K562 (cell line): ENCODE data around the gene ALG9. TPM values are rescaled to one million over a fixed set of nuclear protein-coding genes. Genes with fewer than 3 reads are reported as not detected.

Source experiments
- ATAC-seq: fragments of 200-7000 bp; cut with Tn5 transposase; 3 replicates; pipeline ENCODE4 v1.9.1; 2020; ENCODE audit warnings: moderate library complexity
- BruUV-seq: library from RNA; stranded (reverse); fragments of 400-500 nt; replicated peaks from 2 replicates; lab custom pipeline; 2021; lab: Mats Ljungman, UMichigan
- CTCF ChIA-PET: fragments of 300-600 bp; formaldehyde crosslinking; extraction: SDS; loops from one replicate; lab custom pipeline; 2021; ENCODE audit warnings: low intra/inter-chr PET ratio; lab: Yijun Ruan, JAX
- POLR2A ChIA-PET: fragments of 300-600, 350-650 bp; sonication (Branson Sonifier 250); formaldehyde crosslinking; extraction: SDS; loops from one replicate; lab custom pipeline; 2021; ENCODE audit warnings: antibody characterized with exemption, inconsistent platforms; lab: Yijun Ruan, JAX
- DNase-seq, 4 experiments: peaks; one replicate each; pipeline versions ENCODE4 v3.0.0 to v3.0.0-alpha.2; 2011 to 2018; ENCODE audit warnings: low spot score in 3 of 4, mixed read lengths in 3 of 4; ENCODE audit errors: extremely low read depth in 1 of 4
- FAIRE-seq: peaks from 2 replicates; lab custom pipeline; 2011; peaks lifted over from hg19 to GRCh38; lab: Jason Lieb, UNC
- H2AFZ ChIP-seq: 2 replicates; pipeline ENCODE4 v1.6.0; 2011; ENCODE audit warnings: low read depth, low read length, control low read depth, inconsistent platforms
- H3K27ac ChIP-seq: fragments of 200-600 bp; 3 replicates; pipeline ENCODE4 v1.8.0; 2011; ENCODE audit warnings: low read depth, mild to moderate bottlenecking, control low read depth, inconsistent platforms, low read length, moderate library complexity, mixed read lengths; ENCODE audit errors: extremely low read depth
- H3K27me3 ChIP-seq, 2 experiments: fragments of 300-600 bp in 1 of 2; 2 replicates in 1 of 2; 3 replicates in 1 of 2; pipeline versions ENCODE4 v1.6.0 to v1.8.0; 2011; ENCODE audit warnings: inconsistent platforms in 2 of 2, low read length in 2 of 2, mild to moderate bottlenecking in 1 of 2, mixed read lengths in 1 of 2, moderate library complexity in 1 of 2; ENCODE audit not compliant: control insufficient read depth in 2 of 2, insufficient read depth in 2 of 2
- H3K36me3 ChIP-seq: fragments of 300-600 bp; 3 replicates; pipeline ENCODE4 v1.8.0; 2011; ENCODE audit warnings: mild to moderate bottlenecking, low read length, inconsistent platforms; ENCODE audit not compliant: control insufficient read depth, insufficient read depth
- H3K4me1 ChIP-seq, 2 experiments: fragments of 200-600 bp in 1 of 2; replicated peaks in 1 of 2; 2 replicates in 1 of 2; 3 replicates in 1 of 2; pipeline versions ENCODE4 v1.5.1 to v1.8.0; 2011; ENCODE audit warnings: inconsistent platforms in 2 of 2, low read length in 2 of 2, mild to moderate bottlenecking in 1 of 2, mixed read lengths in 1 of 2, moderate library complexity in 1 of 2; ENCODE audit not compliant: control insufficient read depth in 2 of 2, insufficient read depth in 2 of 2
- H3K4me2 ChIP-seq: 2 replicates; pipeline ENCODE4 v1.6.1; 2011; ENCODE audit warnings: low read length, control low read depth, inconsistent platforms, mixed read lengths; ENCODE audit not compliant: insufficient read depth
- H3K4me3 ChIP-seq: fragments of 200-600 bp; sonication (generic), shearing (Covaris generic); 2 replicates; pipeline ENCODE4 v1.5.1; 2016; ENCODE audit warnings: control low read depth, inconsistent platforms
- H3K79me2 ChIP-seq: fragments of 200-600 bp; 3 replicates; pipeline ENCODE4 v1.8.0; 2011; ENCODE audit warnings: low read length, inconsistent platforms; ENCODE audit not compliant: control insufficient read depth, insufficient read depth
- H3K9ac ChIP-seq, 2 experiments: 2 replicates each; pipeline versions ENCODE4 v1.6.0 to v1.6.1; 2011; ENCODE audit warnings: low read depth in 2 of 2, low read length in 2 of 2, control low read depth in 1 of 2, inconsistent platforms in 1 of 2, mild to moderate bottlenecking in 1 of 2, mixed read lengths in 1 of 2; ENCODE audit not compliant: insufficient read depth in 1 of 2
- H3K9me1 ChIP-seq: one replicate; pipeline ENCODE4 v1.6.0; 2011; ENCODE audit warnings: inconsistent platforms, mild to moderate bottlenecking, low read length, moderate library complexity; ENCODE audit not compliant: control insufficient read depth, insufficient read depth
- H3K9me3 ChIP-seq: replicated peaks from 2 replicates; pipeline ENCODE4 v1.5.1; 2011; ENCODE audit warnings: low read depth, low read length, inconsistent platforms; ENCODE audit not compliant: control insufficient read depth, insufficient read depth
- H4K20me1 ChIP-seq: replicated peaks from 2 replicates; pipeline ENCODE4 v1.6.1; 2011; ENCODE audit warnings: low read length, inconsistent platforms, mixed read lengths; ENCODE audit not compliant: control insufficient read depth, insufficient read depth
- ARID2 ChIP-seq: fragments of 450-650 bp; IDR thresholded peaks from 2 replicates; pipeline ENCODE4 v1.6.1; 2017; ENCODE audit warnings: antibody characterized with exemption, mild to moderate bottlenecking
- BRCA1 ChIP-seq, 2 experiments: fragments of 450-650 bp in 1 of 2; sonication (generic) in 1 of 2; formaldehyde crosslinking in 1 of 2; IDR thresholded peaks; 2 replicates each; pipeline versions ENCODE4 v1.5.0 to v1.6.1; 2017 to 2020; ENCODE audit warnings: mild to moderate bottlenecking in 1 of 2, missing genetic modification reagents in 1 of 2
- CEBPG ChIP-seq, 3 experiments: fragments of 200-800 bp in 1 of 3; sonication (Bioruptor generic) in 1 of 3; sonication (generic) in 1 of 3; formaldehyde crosslinking in 1 of 3; IDR thresholded peaks in 2 of 3; conservative IDR thresholded peaks in 1 of 3; 2 replicates each; pipeline versions ENCODE4 v1.6.1 to v1.8.0; 2016 to 2022; ENCODE audit warnings: missing compliant biosample characterization in 2 of 3, missing genetic modification characterization in 2 of 3, mild to moderate bottlenecking in 1 of 3, missing genetic modification reagents in 1 of 3
- CREB3L1 ChIP-seq: fragments of 450-650 bp; IDR thresholded peaks from 2 replicates; pipeline ENCODE4 v1.6.1; 2014; ENCODE audit warnings: low read depth, mild to moderate bottlenecking, moderate library complexity, borderline replicate concordance
- HOMEZ ChIP-seq: fragments of 250-450 bp; sonication (Bioruptor Pico); IDR thresholded peaks from 2 replicates; pipeline ENCODE4 v1.4.0; 2020; ENCODE audit warnings: mild to moderate bottlenecking, moderate library complexity
- NFATC3 ChIP-seq: fragments of 450-650 bp; IDR thresholded peaks from 2 replicates; pipeline ENCODE4 v1.6.1; 2017; ENCODE audit warnings: mild to moderate bottlenecking
- PCBP1 ChIP-seq: fragments of 200-400 bp; formaldehyde crosslinking; IDR thresholded peaks from 2 replicates; pipeline ENCODE4 v1.6.1; 2018; ENCODE audit warnings: mild to moderate bottlenecking, low read depth, low read length; ENCODE audit not compliant: poor library complexity, severe bottlenecking
- TRIM25 ChIP-seq: fragments of 450-650 bp; IDR thresholded peaks from 2 replicates; pipeline ENCODE4 v1.7.0; 2016; ENCODE audit warnings: borderline replicate concordance
- U2AF1 ChIP-seq: fragments of 200-400 bp; formaldehyde crosslinking; optimal IDR thresholded peaks from 2 replicates; pipeline ENCODE3; 2017; ENCODE audit warnings: mild to moderate bottlenecking, low read depth, low read length, moderate library complexity
- ZBTB1 ChIP-seq: sonication (generic); formaldehyde crosslinking; IDR thresholded peaks from 2 replicates; pipeline ENCODE4 v1.8.1; 2023; ENCODE audit warnings: missing genetic modification reagents, low read depth, mild to moderate bottlenecking, borderline replicate concordance
- ZBTB7A ChIP-seq: IDR thresholded peaks from 2 replicates; pipeline ENCODE4 v1.6.1; 2011; ENCODE audit warnings: low read depth, mild to moderate bottlenecking, low read length, moderate library complexity, borderline replicate concordance; ENCODE audit not compliant: control insufficient read depth
- ZNF518B ChIP-seq: fragments of 250-450 bp; sonication (Bioruptor Pico); IDR thresholded peaks from 2 replicates; pipeline ENCODE4 v1.5.0; 2021; ENCODE audit warnings: mild to moderate bottlenecking, moderate library complexity
- WGBS: fragments of 100-300 bp; shearing (Covaris generic); methylation state at CpG from one replicate; pipeline ENCODE4 v1.1.6; 2016; ENCODE audit warnings: low coverage, mixed read lengths; ENCODE audit not compliant: insufficient coverage; ENCODE audit errors: missing lambda C conversion rate; 5-methylcytosine and 5-hydroxymethylcytosine counted together
- in situ Hi-C: fragments of 300-500 bp; cut with MboI; formaldehyde crosslinking; loops from 4 replicates; pipeline ENCODE4 v1.15.0; 2018; ENCODE audit warnings: inconsistent platforms, mixed read lengths
- intact Hi-C: fragments of 100-400 bp; cut with micrococcal nuclease; formaldehyde crosslinking; loops from 2 replicates; pipeline ENCODE4 v1.14.2; 2022
- polyA plus RNA-seq, 8 experiments: library from polyadenylated mRNA; depleted of rRNA in 4 of 8; stranded (reverse) in 5 of 8; unstranded in 3 of 8; fragments of >200 nt; fragmentation: Nextera tagmentation in 2 of 8; fragmentation: Illumina TruSeq in 1 of 8; extraction: Ambion mirVana in 2 of 8; extraction: Trizol in 1 of 8; gene quantifications; 2 replicates each; pipeline versions ENCODE4 v1.2.1 to v1.2.3, GENCODE V29; 2011 to 2014; ENCODE audit warnings: inconsistent platforms in 1 of 8, missing spikeins in 1 of 8
- total RNA-seq, 7 experiments: library from RNA; depleted of rRNA in 6 of 7; stranded (reverse); fragments of >200 nt in 6 of 7; fragmentation: Illumina TruSeq in 2 of 7; extraction: Trizol in 2 of 7; gene quantifications; 2 replicates each; pipeline versions ENCODE4 v1.2.1 to v1.2.3, GENCODE V29; 2011 to 2021; ENCODE audit warnings: low replicate concordance in 1 of 7

The ALG9 gene
- total and polyA plus RNA-seq, 9 of the 15 experiments (the other 6 are each of a cell fraction or from before 2014, with no cell fraction given): 11.5 to 40.5 (median 24.9) TPM

- H3K9me1 ChIP-seq: peaks cover 3% of the 10 kb centered on the region
- H3K4me2 ChIP-seq: peak within 1 kb of the TSS; percentile 68
- peak within 1 kb of the TSS; percentile 57 for H3K27ac ChIP-seq
- no peaks in the 10 kb centered on the region for H3K27me3 ChIP-seq
- no peak for FAIRE-seq
- no TSS peak for BruUV-seq
- H3K4me1 ChIP-seq: peaks cover 35 to 40% of the 10 kb centered on the region in 2 experiments; a peak in 4 of 5 replicates
- H2AFZ ChIP-seq: peak within 1 kb of the TSS; percentile 76
- in situ Hi-C loops: no loop called here
- WGBS: 56% methylated on average over 7 of the region's 26 CpGs
- ChIA-PET POLR2A (interaction anchor here (0.5 to 2.9 kb wide), 2 partner anchors 13 to 112 kb away, joined by 3 to 13 read pairs; no protein-coding TSS in a partner anchor), CTCF (no interaction called here)
- no peaks in the 10 kb centered on the region for H3K79me2 ChIP-seq
- no peaks in the 10 kb centered on the region for H3K36me3 ChIP-seq
- peak within 1 kb of the TSS; percentile 20 to 62; a peak in 2 of 4 replicates for H3K9ac ChIP-seq
- H4K20me1 ChIP-seq: no peaks in the 10 kb centered on the region
- intact Hi-C loops: loop anchor here (5.0 kb wide), 1 partner anchor 35 kb away; the partner anchor contains the start of genes CFAP68 and FDXACB1
- no peak within 1 kb of the TSS for H3K4me3 ChIP-seq
- no peaks in the 10 kb centered on the region for H3K9me3 ChIP-seq
- DNase-seq: peak in 2 of 4 experiments; percentile 69 to 72
- ATAC-seq: no peak
- no peak for TF ChIP-seq BRCA1 (IDR thresholded peaks at IDR 0.05)
- TF ChIP-seq BRCA1 (CRISPR knock-in tag; IDR thresholded peaks at IDR 0.05): no peak
- no peak for TF ChIP-seq HOMEZ (CRISPR knock-in tag)
- no peak for TF ChIP-seq CREB3L1
- no peak for TF ChIP-seq NFATC3
- TF ChIP-seq U2AF1: no peak
- TF ChIP-seq PCBP1: peak; percentile 74
- TF ChIP-seq CEBPG (CRISPR knock-in tag; IDR thresholded peaks at IDR 0.05): no peak
- no peak for TF ChIP-seq CEBPG (tag; conservative IDR thresholded peaks at IDR 0.05 in 1 of 2, IDR thresholded peaks at IDR 0.05 in 1 of 2)
- no peak for TF ChIP-seq ARID2
- no peak for TF ChIP-seq TRIM25
- TF ChIP-seq ZNF518B (CRISPR knock-in tag): no peak
- 0 out of 2 replicates have a peak, but pooled peaks have one; percentile 32 for TF ChIP-seq ZBTB7A
- no peak for TF ChIP-seq ZBTB1 (CRISPR knock-in tag)
Measured at GRCh38 chr11:111912535-111912934, 41.2 kb upstream of the ALG9 start, which contains the start of gene HSPB2. Gene HSPB2 (plus strand): TSS chr11:111912734. CDS start chr11:111912830, 96 bp downstream.
